Peyer's patch (tissue), 4 donors: ENCODE measurements around the gene GNAZ.

Source experiments
- POLR2A ChIP-seq, 2 donors: fragments of 450-650 bp; IDR thresholded peaks; one replicate each; pipeline ENCODE4 v1.5.1; 2017; ENCODE audit warnings: antibody characterized with exemption in 2 of 2, mild to moderate bottlenecking in 2 of 2, moderate library complexity in 2 of 2
- TF ChIP-seq, protein P1 (sequence below), 6 experiments: fragments of 450-650 bp in 4 of 6; fragments of 200-600 bp in 2 of 6; sonication (generic) in 1 of 6; IDR thresholded peaks; one replicate each; pipeline ENCODE4 v1.5.1; 2017 to 2019; ENCODE audit warnings: antibody characterized with exemption in 6 of 6, mild to moderate bottlenecking in 3 of 6, moderate library complexity in 1 of 6

DNA sequence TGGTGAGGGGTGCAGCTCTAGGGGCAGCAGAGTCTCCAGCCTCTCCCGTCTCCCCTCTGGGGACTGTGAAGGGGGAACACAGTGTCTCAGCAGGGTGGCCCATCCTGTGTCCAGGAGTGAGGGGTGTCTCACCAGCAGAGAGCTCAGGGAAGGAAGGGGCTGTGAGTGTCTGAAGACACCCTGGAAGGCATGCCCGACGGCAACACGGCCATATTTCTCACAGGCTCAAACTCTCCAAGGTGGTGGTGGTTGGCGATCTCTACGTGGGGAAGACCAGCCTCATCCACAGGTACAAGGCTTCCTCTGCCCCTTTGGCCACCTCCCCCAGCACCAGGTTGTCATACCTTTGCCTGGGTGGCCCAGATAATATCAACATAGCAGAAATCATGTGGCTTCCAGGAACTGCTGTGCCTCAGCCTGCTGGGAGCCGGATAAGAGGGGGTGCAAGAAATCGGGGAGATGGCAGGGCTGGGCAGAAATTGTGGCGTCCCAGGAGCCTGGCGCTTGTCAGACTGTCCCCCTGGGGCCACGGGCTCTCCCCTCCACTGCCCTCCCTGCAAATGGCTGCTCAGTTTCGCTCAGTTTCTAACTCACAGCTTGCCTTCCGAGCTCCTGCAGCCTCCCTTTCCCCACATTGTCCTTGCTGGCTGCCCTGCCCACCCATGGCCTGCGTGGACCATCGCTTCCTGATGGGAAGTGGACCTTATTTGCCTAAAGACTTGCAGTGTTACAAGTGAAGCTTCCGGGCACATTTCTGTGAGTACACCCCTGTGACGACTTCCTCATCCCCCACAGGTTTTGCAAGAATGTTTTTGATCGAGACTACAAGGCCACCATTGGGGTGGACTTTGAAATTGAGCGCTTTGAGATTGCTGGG, 82.2 kb downstream of the GNAZ start:
- no peak for TF ChIP-seq POLR2A (IDR thresholded peaks at IDR 0.05)
- TF ChIP-seq, protein P1, sequence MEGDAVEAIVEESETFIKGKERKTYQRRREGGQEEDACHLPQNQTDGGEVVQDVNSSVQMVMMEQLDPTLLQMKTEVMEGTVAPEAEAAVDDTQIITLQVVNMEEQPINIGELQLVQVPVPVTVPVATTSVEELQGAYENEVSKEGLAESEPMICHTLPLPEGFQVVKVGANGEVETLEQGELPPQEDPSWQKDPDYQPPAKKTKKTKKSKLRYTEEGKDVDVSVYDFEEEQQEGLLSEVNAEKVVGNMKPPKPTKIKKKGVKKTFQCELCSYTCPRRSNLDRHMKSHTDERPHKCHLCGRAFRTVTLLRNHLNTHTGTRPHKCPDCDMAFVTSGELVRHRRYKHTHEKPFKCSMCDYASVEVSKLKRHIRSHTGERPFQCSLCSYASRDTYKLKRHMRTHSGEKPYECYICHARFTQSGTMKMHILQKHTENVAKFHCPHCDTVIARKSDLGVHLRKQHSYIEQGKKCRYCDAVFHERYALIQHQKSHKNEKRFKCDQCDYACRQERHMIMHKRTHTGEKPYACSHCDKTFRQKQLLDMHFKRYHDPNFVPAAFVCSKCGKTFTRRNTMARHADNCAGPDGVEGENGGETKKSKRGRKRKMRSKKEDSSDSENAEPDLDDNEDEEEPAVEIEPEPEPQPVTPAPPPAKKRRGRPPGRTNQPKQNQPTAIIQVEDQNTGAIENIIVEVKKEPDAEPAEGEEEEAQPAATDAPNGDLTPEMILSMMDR (IDR thresholded peaks at IDR 0.05): no peak
